ENCODE data around the gene CCDC148. TPM values are rescaled to one million over a fixed set of nuclear protein-coding genes. Genes with fewer than 3 reads are reported as not detected.
"Not testable (repeated sequence)": the region's sequence is repeated elsewhere in the genome, so short reads cannot be mapped to it uniquely, and the experiment has no call there.

CCDC148 gene
- polyA plus RNA-seq, 1 experiment = 0.22 TPM

- TF ChIP-seq, protein P1, sequence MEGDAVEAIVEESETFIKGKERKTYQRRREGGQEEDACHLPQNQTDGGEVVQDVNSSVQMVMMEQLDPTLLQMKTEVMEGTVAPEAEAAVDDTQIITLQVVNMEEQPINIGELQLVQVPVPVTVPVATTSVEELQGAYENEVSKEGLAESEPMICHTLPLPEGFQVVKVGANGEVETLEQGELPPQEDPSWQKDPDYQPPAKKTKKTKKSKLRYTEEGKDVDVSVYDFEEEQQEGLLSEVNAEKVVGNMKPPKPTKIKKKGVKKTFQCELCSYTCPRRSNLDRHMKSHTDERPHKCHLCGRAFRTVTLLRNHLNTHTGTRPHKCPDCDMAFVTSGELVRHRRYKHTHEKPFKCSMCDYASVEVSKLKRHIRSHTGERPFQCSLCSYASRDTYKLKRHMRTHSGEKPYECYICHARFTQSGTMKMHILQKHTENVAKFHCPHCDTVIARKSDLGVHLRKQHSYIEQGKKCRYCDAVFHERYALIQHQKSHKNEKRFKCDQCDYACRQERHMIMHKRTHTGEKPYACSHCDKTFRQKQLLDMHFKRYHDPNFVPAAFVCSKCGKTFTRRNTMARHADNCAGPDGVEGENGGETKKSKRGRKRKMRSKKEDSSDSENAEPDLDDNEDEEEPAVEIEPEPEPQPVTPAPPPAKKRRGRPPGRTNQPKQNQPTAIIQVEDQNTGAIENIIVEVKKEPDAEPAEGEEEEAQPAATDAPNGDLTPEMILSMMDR (IDR thresholded peaks at IDR 0.05; ENCODE audit: low read depth, low read length) = no peak
- H3K27ac ChIP-seq (ENCODE audit: low read depth, low read length) = no peak overlapping the region
- no peaks in the 10 kb centered on the region for H3K9me3 ChIP-seq (ENCODE audit: control insufficient read depth, insufficient read depth, low read length)
- no peaks in the 10 kb centered on the region for H3K27me3 ChIP-seq (ENCODE audit: control insufficient read depth, insufficient read depth, low read length)
- H3K4me3 ChIP-seq (ENCODE audit: low read depth, low read length) = no peak overlapping the region
- ChIA-PET POLR2A (interaction anchor here (0.5 to 1.4 kb wide), 2 partner anchors 19 to 20 kb away, joined by 3 to 4 read pairs; no protein-coding TSS in a partner anchor), CTCF (interaction anchor here (0.9 to 1.4 kb wide), 2 partner anchors 12 to 53 kb away, joined by 3 to 4 read pairs; no protein-coding TSS in a partner anchor)
- no peak for DNase-seq (ENCODE audit: low read depth, low spot score)
Measured at GRCh38 chr2:158477202-158477601, 20.6 kb upstream of the CCDC148 start.

- CTCF ChIA-PET = interaction anchor here (2.3 kb wide), 1 partner anchor 8 kb away, joined by 5 read pairs; no protein-coding TSS in a partner anchor
- POLR2A ChIA-PET; H3K9me3 ChIP-seq (ENCODE audit: control insufficient read depth, insufficient read depth, low read length); H3K27ac ChIP-seq (ENCODE audit: low read depth, low read length); DNase-seq (ENCODE audit: low read depth, low spot score); H3K4me3 ChIP-seq (ENCODE audit: low read depth, low read length); H3K27me3 ChIP-seq (ENCODE audit: control insufficient read depth, insufficient read depth, low read length): not testable (repeated sequence)
Measured at GRCh38 chr2:158474526-158475011, 18.0 kb upstream of the CCDC148 start.

DNA sequence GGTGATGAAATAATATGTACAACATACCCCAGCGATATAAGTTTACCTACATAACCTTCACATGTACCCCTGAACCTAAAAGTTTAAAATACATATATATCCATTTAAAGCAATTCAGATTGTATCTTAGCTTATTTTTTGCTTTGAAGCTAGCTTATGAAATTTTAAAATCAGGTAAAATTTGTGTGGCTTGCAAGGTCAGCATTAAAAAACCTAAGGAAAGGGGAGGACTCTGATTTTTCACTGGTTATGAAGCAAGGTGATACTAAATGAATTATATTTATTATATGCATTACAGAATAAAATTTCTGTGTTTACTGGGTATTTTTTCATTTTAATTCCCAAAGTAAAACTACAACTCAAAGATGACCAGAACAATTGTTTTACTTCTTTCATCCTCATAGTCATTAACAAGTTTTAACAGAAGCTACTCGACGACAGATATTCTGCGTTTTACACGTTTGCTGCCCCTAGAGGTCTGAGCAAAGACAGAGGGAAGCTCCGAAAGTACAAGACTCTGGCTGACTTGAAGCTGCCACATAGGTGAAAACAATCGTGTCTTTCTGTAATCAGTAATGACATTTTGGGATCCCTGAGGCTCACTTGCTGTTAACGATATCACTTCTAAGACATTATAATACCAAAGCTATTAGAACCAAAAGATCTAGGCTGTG is 17.3 kb upstream of the CCDC148 start:
- no peak for DNase-seq (ENCODE audit: low read depth, low spot score)
- no peak overlapping the region for H3K4me3 ChIP-seq (ENCODE audit: low read depth, low read length)
- no peaks in the 10 kb centered on the region for H3K9me3 ChIP-seq (ENCODE audit: control insufficient read depth, insufficient read depth, low read length)
- no peaks in the 10 kb centered on the region for H3K27me3 ChIP-seq (ENCODE audit: control insufficient read depth, insufficient read depth, low read length)
- TF ChIP-seq, protein P1 (IDR thresholded peaks at IDR 0.05; ENCODE audit: low read depth, low read length) = no peak
- ChIA-PET POLR2A (interaction anchor here (0.6 to 0.7 kb wide), 2 partner anchors 16 to 61 kb away, joined by 3 read pairs; no protein-coding TSS in a partner anchor), CTCF (interaction anchor here (1.6 to 2.3 kb wide), 2 partner anchors 9 to 16 kb away, joined by 5 to 9 read pairs; no protein-coding TSS in a partner anchor)
- H3K27ac ChIP-seq (ENCODE audit: low read depth, low read length) = no peak overlapping the region

GRCh38 chr2:158473300-158473699 is 16.7 kb upstream of the CCDC148 start:
- not testable (repeated sequence) for H3K27me3 ChIP-seq (ENCODE audit: control insufficient read depth, insufficient read depth, low read length); H3K9me3 ChIP-seq (ENCODE audit: control insufficient read depth, insufficient read depth, low read length); DNase-seq (ENCODE audit: low read depth, low spot score); H3K27ac ChIP-seq (ENCODE audit: low read depth, low read length); H3K4me3 ChIP-seq (ENCODE audit: low read depth, low read length)
- CTCF ChIA-PET = interaction anchor here (1.6 to 2.3 kb wide), 2 partner anchors 10 to 15 kb away, joined by 5 to 9 read pairs; no protein-coding TSS in a partner anchor
- POLR2A ChIA-PET = interaction anchor here (0.6 to 0.7 kb wide), 2 partner anchors 15 to 62 kb away, joined by 3 read pairs; no protein-coding TSS in a partner anchor

- H3K27ac ChIP-seq (ENCODE audit: low read depth, low read length); H3K27me3 ChIP-seq (ENCODE audit: control insufficient read depth, insufficient read depth, low read length); H3K4me3 ChIP-seq (ENCODE audit: low read depth, low read length); H3K9me3 ChIP-seq (ENCODE audit: control insufficient read depth, insufficient read depth, low read length); DNase-seq (ENCODE audit: low read depth, low spot score): not testable (repeated sequence)
- CTCF ChIA-PET = interaction anchor here (1.6 to 2.3 kb wide), 2 partner anchors 10 to 15 kb away, joined by 5 to 9 read pairs; no protein-coding TSS in a partner anchor
- POLR2A ChIA-PET = interaction anchor here (0.7 kb wide), 1 partner anchor 62 kb away, joined by 3 read pairs; no protein-coding TSS in a partner anchor
Measured at GRCh38 chr2:158472829-158473228, 16.3 kb upstream of the CCDC148 start.

DNA sequence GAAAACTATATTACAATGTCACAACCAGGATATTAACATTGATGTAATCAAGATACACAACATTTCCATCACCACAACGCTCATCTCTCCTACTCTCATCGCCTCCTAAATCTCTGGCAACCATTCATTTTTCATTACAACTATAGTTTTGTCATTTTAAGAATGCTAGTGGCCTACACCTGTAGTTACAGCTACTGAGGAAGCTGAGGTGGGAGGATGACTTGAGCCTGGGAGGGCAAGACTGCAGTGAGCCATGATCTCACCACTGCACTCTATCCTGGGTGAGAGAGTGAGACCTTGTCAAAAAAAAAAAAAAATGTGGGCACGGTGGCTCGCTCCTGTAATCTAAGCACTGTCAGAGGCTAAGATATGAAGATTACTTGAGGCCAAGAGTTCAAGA is 10.7 kb upstream of the CCDC148 start:
- Histone ChIP-seq H3K4me3 (ENCODE audit: low read depth, low read length) (no peak overlapping the region), H3K9me3 (ENCODE audit: control insufficient read depth, insufficient read depth, low read length) (no peaks in the 10 kb centered on the region), H3K27me3 (ENCODE audit: control insufficient read depth, insufficient read depth, low read length) (no peaks in the 10 kb centered on the region), H3K27ac (ENCODE audit: low read depth, low read length) (no peak overlapping the region)
- no peak for DNase-seq (ENCODE audit: low read depth, low spot score)
- ChIA-PET POLR2A (no interaction called here), CTCF (interaction anchor here (0.7 kb wide), 1 partner anchor 9 kb away, joined by 5 read pairs; no protein-coding TSS in a partner anchor)
- TF ChIP-seq, protein P1 (IDR thresholded peaks at IDR 0.05; ENCODE audit: low read depth, low read length) = no peak
